OCI-LY3 (cell line): ENCODE results near the gene PHF23.

Experiments
- EZH2phosphoT487 ChIP-seq: fragments of 200-600 bp; shearing (Covaris generic); IDR thresholded peaks from 2 replicates; pipeline ENCODE4 v1.6.1; 2018; ENCODE audit warnings: antibody characterized with exemption, mixed run types, low read depth
- TF ChIP-seq, protein P1 (sequence below): fragments of 200-600, 300-600 bp; sonication (generic); IDR thresholded peaks from 2 replicates; pipeline ENCODE4 v1.5.1; 2014; ENCODE audit warnings: antibody characterized with exemption, low read length, low read depth

DNA sequence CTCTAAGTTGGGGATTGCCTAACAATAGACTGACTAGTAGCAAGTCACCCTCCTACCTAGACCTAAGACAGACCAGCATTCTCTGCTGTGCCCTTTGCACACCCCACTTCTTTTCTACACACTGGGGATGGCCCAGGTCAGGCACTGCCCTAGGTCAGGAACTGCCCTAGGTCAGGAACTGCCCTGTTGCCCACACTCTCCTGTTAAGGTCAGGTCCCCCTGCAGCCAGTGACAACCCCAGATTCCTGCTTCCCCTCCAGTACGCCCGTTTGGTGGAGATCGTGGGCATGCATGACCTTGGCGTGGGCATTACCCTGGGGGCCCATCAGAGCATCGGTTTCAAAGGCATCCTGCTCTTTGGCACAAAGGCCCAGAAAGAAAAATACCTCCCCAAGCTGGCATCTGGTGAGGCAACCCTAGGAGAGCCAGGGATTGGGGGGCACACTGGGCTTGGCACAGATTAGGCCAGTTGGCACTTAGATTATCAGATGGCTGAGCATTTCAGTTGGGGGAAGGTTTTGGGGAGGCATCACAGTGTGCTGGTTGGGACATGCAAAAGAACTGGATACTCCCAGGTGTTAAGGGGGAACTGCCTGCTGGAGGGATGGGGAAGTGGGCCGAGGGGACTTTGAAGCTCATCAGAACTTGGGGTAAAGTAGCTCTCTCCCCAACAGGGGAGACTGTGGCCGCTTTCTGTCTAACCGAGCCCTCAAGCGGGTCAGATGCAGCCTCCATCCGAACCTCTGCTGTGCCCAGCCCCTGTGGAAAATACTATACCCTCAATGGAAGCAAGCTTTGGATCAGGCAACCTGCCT lies 17.8 kb downstream of the PHF23 start:
- TF ChIP-seq, protein P1, sequence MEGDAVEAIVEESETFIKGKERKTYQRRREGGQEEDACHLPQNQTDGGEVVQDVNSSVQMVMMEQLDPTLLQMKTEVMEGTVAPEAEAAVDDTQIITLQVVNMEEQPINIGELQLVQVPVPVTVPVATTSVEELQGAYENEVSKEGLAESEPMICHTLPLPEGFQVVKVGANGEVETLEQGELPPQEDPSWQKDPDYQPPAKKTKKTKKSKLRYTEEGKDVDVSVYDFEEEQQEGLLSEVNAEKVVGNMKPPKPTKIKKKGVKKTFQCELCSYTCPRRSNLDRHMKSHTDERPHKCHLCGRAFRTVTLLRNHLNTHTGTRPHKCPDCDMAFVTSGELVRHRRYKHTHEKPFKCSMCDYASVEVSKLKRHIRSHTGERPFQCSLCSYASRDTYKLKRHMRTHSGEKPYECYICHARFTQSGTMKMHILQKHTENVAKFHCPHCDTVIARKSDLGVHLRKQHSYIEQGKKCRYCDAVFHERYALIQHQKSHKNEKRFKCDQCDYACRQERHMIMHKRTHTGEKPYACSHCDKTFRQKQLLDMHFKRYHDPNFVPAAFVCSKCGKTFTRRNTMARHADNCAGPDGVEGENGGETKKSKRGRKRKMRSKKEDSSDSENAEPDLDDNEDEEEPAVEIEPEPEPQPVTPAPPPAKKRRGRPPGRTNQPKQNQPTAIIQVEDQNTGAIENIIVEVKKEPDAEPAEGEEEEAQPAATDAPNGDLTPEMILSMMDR, result no peak
- no peak for TF ChIP-seq EZH2phosphoT487
